Right atrium auricular region (tissue), 2 donors: ENCODE results near the gene LMOD1. TPM values are rescaled to one million over a fixed set of nuclear protein-coding genes. Genes with fewer than 3 reads are reported as not detected.

ENCODE experiments used
- DNase-seq: peaks from one replicate; pipeline ENCODE4 v3.0.0-alpha.2; 2019; ENCODE audit warnings: low spot score
- H3K27ac ChIP-seq, 2 donors: fragments of 200-600 bp; sonication (generic); 1 replicate in 1 of 2; 2 replicates in 1 of 2; pipeline ENCODE4 v1.5.1; 2016 to 2019
- H3K27me3 ChIP-seq, 2 donors: fragments of 200-600 bp; sonication (generic); one replicate each; pipeline versions ENCODE4 v1.5.1 to v1.6.0; 2017 to 2019
- H3K36me3 ChIP-seq: fragments of 200-600 bp; sonication (generic); one replicate; pipeline ENCODE4 v1.5.1; 2016
- H3K4me1 ChIP-seq, 2 donors: fragments of 200-600 bp; sonication (generic); one replicate each; pipeline versions ENCODE4 v1.5.1 to v1.6.0; 2017 to 2019
- H3K4me3 ChIP-seq, 2 donors: fragments of 200-600 bp; sonication (generic); 1 replicate in 1 of 2; 2 replicates in 1 of 2; pipeline ENCODE4 v1.5.1; 2017 to 2019; ENCODE audit warnings: mild to moderate bottlenecking in 1 of 2, moderate library complexity in 1 of 2
- H3K9me3 ChIP-seq, 2 donors: fragments of 200-600 bp; sonication (generic); one replicate each; pipeline ENCODE4 v1.5.1; 2019
- total RNA-seq, 2 donors: library from RNA; depleted of rRNA; stranded (reverse); fragments of >200 nt; gene quantifications; one replicate each; pipeline ENCODE4 v1.1.0, GENCODE V29; 2016
- TF ChIP-seq, protein P1 (sequence below), 2 donors: fragments of 200-600 bp; sonication (generic); IDR thresholded peaks; one replicate each; pipeline ENCODE4 v1.5.1; 2019; ENCODE audit warnings: antibody characterized with exemption in 2 of 2

LMOD1 gene
- total RNA-seq, 2 donors from 2014 or later: 31.4 to 42.2 TPM

DNA sequence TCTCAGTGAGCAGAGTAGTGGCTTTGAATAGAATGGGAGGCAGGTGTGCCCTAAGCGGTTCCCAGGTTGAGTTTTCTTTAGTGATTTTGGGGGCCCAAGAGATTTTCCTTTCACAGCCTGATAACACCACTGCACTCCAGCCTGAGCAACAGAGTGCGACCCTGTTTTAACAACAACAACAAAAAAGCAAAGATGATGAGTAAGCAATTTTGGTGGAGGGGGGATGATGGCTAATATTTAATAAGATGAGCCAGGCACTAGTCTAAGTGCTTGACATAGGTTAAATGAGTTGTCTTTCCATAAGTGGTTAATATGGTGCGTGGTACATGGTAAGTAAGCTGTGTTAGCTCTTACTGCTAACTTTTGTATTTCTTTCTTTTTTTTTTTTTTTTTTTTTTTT lies 38.1 kb upstream of the LMOD1 start:
- Histone ChIP-seq H3K4me3 (no peak overlapping the region), H3K27me3 (no peaks in the 10 kb centered on the region), H3K9me3 (no peaks in the 10 kb centered on the region), H3K36me3 (peaks cover 8% of the 10 kb centered on the region), H3K27ac (no peak overlapping the region), H3K4me1 (peaks cover 0 to 21% of the 10 kb centered on the region in 2 donors)
- no peak for DNase-seq
- TF ChIP-seq, protein P1, sequence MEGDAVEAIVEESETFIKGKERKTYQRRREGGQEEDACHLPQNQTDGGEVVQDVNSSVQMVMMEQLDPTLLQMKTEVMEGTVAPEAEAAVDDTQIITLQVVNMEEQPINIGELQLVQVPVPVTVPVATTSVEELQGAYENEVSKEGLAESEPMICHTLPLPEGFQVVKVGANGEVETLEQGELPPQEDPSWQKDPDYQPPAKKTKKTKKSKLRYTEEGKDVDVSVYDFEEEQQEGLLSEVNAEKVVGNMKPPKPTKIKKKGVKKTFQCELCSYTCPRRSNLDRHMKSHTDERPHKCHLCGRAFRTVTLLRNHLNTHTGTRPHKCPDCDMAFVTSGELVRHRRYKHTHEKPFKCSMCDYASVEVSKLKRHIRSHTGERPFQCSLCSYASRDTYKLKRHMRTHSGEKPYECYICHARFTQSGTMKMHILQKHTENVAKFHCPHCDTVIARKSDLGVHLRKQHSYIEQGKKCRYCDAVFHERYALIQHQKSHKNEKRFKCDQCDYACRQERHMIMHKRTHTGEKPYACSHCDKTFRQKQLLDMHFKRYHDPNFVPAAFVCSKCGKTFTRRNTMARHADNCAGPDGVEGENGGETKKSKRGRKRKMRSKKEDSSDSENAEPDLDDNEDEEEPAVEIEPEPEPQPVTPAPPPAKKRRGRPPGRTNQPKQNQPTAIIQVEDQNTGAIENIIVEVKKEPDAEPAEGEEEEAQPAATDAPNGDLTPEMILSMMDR (IDR thresholded peaks at IDR 0.05): no peak

DNA sequence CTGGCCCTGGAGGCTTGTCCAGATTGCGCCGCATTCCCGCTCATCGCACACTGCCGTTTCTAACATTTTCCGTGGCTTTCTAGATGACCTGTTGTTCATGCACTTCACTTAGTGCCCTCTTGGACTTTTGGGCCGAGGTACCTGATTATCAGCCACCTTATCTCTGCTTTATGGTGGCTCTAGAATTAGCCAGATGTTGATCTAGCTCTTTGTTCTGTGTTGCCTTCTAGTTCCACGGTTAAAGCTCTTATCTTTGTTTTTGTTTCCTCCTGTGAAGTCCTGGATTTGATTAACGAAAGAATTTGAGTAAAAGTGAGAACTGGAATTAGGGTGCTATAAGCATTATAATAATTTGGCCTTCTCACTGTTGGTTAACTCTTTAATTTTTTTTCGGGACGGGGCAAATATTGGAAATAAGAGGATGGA lies 37.0 kb upstream of the LMOD1 start:
- DNase-seq: no peak
- TF ChIP-seq, protein P1 (IDR thresholded peaks at IDR 0.05): no peak
- H3K36me3 ChIP-seq: no peaks in the 10 kb centered on the region
- no peaks in the 10 kb centered on the region for H3K9me3 ChIP-seq
- peak overlapping the region; percentile 90 to 96 for H3K4me3 ChIP-seq
- H3K27ac ChIP-seq: peak overlapping the region; percentile 84 to 93
- H3K4me1 ChIP-seq: peaks cover 0 to 21% of the 10 kb centered on the region in 2 donors
- no peaks in the 10 kb centered on the region for H3K27me3 ChIP-seq

DNA sequence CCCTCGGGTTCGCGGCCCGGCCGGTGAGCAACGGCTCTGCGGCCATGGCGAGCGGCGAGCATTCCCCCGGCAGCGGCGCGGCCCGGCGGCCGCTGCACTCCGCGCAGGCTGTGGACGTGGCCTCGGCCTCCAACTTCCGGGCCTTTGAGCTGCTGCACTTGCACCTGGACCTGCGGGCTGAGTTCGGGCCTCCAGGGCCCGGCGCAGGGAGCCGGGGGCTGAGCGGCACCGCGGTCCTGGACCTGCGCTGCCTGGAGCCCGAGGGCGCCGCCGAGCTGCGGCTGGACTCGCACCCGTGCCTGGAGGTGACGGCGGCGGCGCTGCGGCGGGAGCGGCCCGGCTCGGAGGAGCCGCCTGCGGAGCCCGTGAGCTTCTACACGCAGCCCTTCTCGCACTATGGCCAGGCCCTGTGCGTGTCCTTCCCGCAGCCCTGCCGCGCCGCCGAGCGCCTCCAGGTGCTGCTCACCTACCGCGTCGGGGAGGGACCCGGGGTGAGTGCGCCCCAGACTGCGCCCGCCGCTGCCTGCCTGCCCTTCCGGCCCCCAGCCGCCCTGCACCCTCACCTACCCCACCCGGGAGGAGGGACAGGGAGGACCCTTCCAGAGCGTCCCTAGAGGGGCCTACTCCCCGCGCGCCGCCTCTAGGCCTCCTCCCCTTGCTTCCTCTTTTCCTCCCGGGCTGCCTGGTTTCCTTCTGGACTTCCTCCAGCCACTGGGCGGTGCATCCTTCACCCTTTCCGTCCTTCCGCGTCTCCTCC lies 36.5 kb upstream of the LMOD1 start, which contains the start of gene RNPEP:
Gene RNPEP (plus strand): TSS at position 26 of the 757 bp plus-strand sequence. CDS start 19 bp downstream, at position 45.
- H3K4me3 ChIP-seq: peak within 1 kb of the TSS; percentile 90 to 96
- no peaks in the 10 kb centered on the region for H3K36me3 ChIP-seq
- H3K27me3 ChIP-seq: no peaks in the 10 kb centered on the region
- DNase-seq: peak; percentile 69
- H3K27ac ChIP-seq: peak within 1 kb of the TSS; percentile 84 to 93
- H3K4me1 ChIP-seq: peaks cover 0 to 21% of the 10 kb centered on the region in 2 donors
- TF ChIP-seq, protein P1 (IDR thresholded peaks at IDR 0.05): peak; percentile 19 to 42
- no peaks in the 10 kb centered on the region for H3K9me3 ChIP-seq

DNA sequence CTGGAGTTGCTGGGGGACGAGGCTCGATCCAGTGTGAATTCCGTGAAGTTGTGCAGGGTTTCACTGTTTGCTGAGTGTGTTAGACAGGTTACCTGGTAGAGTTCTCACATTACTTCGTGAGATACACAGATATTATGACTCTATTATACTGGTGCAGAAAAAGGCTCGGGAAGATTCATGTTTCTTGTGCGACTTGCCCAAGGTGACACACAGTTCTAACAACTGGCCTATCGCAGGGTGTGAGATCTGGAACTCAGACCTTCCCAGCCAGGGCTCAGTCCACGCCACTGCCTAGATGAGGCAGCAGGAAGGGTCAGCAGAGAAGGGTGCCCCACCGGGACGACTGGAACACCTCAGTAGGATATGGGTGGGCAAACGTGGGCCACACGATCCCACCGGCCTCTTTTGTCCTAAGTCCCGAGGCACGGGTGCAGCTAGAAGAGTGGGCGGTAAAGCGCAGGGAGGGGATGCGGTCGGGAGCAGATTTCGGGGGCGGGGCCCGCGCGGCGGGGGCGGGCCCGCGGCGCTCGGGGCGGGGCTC lies 35.8 kb upstream of the LMOD1 start:
- no peaks in the 10 kb centered on the region for H3K36me3 ChIP-seq
- DNase-seq: peak; percentile 76
- H3K9me3 ChIP-seq: no peaks in the 10 kb centered on the region
- H3K4me1 ChIP-seq: peaks cover 0 to 21% of the 10 kb centered on the region in 2 donors
- no peaks in the 10 kb centered on the region for H3K27me3 ChIP-seq
- TF ChIP-seq, protein P1 (IDR thresholded peaks at IDR 0.05): no peak
- H3K4me3 ChIP-seq: peak overlapping the region; percentile 90 to 96
- H3K27ac ChIP-seq: peak overlapping the region; percentile 84 to 93

DNA sequence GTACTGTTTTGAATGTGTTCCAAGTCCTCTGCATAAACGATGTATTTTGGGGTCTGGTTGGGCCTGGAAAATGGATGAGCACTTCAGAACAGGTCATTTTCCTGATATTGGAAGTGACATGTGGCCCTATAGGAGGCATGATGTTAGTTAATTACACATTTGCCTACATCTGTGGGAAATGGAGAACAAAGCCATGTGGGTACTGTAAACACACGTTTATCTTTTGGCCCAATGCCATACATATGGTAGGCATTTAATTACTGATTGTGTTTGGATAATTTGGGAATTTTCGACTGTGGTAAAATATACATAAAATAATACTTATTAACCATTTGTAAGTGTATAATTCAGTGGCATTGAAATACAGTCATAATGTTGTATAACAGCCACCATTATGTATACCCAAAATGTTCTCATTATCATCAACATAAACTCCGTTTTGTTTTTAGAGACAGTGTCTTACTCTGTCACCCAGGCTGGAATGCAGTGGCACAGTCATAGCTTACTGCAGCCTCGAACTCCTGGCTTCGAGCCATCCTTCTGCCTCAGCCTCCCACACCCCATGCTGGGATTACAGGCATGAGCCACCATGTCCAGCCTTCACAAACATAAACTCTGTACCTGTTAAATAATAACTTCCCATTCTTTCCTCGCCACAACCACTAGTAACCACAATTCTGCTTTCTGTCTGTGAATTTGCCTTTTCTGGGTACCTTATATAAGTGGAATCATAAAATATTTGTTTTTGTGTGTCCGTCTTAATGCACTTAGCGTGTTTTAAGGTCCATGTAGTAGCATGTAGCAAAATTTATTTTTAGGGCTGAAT lies 24.2 kb upstream of the LMOD1 start:
- DNase-seq: no peak
- Histone ChIP-seq H3K27ac (no peak overlapping the region), H3K27me3 (no peaks in the 10 kb centered on the region), H3K9me3 (no peaks in the 10 kb centered on the region), H3K4me1 (peaks cover 0 to 6% of the 10 kb centered on the region in 2 donors), H3K36me3 (peaks cover 46% of the 10 kb centered on the region), H3K4me3 (no peak overlapping the region)
- TF ChIP-seq, protein P1 (IDR thresholded peaks at IDR 0.05): no peak
